HFFc6 (cell line): ENCODE measurements around the gene MARCHF10. TPM values are rescaled to one million over a fixed set of nuclear protein-coding genes. Genes with fewer than 3 reads are reported as not detected.

Experiments used
- DNase-seq: peaks from one replicate; pipeline ENCODE4 v3.0.0-alpha.2; 2018
- H3K27ac Mint-ChIP-seq: 2 replicates; pipeline ENCODE4 v1.8.0; 2020; ENCODE audit warnings: mild to moderate bottlenecking, mixed read lengths
- H3K27me3 Mint-ChIP-seq: 2 replicates; pipeline ENCODE4 v1.8.0; 2021; ENCODE audit warnings: mild to moderate bottlenecking, moderate library complexity, mixed read lengths; ENCODE audit not compliant: insufficient read depth
- H3K36me3 Mint-ChIP-seq: 2 replicates; pipeline ENCODE4 v1.8.0; 2021; ENCODE audit warnings: low read depth, mixed read lengths
- H3K4me1 Mint-ChIP-seq: 2 replicates; pipeline ENCODE4 v1.8.0; 2020; ENCODE audit warnings: low read depth, mixed read lengths
- H3K4me3 Mint-ChIP-seq: 2 replicates; pipeline ENCODE4 v1.8.0; 2020; ENCODE audit warnings: mild to moderate bottlenecking, moderate library complexity, mixed read lengths
- H3K9me3 Mint-ChIP-seq: 2 replicates; pipeline ENCODE4 v1.8.0; 2020; ENCODE audit warnings: mild to moderate bottlenecking, mixed read lengths
- long read RNA-seq: library from polyadenylated mRNA; unstranded; transcript quantifications from one replicate; pipeline ENCODE4 v2.0.0, GENCODE V29; 2019
- total RNA-seq, 6 experiments: library from RNA; stranded (reverse); fragmentation: NEBNext Ultra II Directional; extraction: Animal tissue kit (Norgen Biotek cat#: 25700); gene quantifications; 2 replicates in 1 of 6; 3 replicates in 5 of 6; pipeline ENCODE4 v1.2.3, GENCODE V29; 2021
- TF ChIP-seq, protein P1 (sequence below): fragments of 200-600 bp; sonication (generic); IDR thresholded peaks from 2 replicates; pipeline ENCODE4 v1.5.0; 2021; ENCODE audit warnings: antibody characterized with exemption, mild to moderate bottlenecking

Gene MARCHF10, protein sequence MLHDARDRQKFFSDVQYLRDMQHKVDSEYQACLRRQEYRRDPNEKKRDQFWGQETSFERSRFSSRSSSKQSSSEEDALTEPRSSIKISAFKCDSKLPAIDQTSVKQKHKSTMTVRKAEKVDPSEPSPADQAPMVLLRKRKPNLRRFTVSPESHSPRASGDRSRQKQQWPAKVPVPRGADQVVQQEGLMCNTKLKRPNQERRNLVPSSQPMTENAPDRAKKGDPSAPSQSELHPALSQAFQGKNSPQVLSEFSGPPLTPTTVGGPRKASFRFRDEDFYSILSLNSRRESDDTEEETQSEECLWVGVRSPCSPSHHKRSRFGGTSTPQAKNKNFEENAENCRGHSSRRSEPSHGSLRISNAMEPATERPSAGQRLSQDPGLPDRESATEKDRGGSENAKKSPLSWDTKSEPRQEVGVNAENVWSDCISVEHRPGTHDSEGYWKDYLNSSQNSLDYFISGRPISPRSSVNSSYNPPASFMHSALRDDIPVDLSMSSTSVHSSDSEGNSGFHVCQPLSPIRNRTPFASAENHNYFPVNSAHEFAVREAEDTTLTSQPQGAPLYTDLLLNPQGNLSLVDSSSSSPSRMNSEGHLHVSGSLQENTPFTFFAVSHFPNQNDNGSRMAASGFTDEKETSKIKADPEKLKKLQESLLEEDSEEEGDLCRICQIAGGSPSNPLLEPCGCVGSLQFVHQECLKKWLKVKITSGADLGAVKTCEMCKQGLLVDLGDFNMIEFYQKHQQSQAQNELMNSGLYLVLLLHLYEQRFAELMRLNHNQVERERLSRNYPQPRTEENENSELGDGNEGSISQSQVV
- total RNA-seq = 1 to 10 TPM in 2 of 6 experiments, under 1 TPM in 4; 0.46 to 1.5 (median 0.89) TPM
- long read RNA-seq, partial matches to known transcripts = 1 of 2 reads
- long read RNA-seq, other reads (novel, unspliced or antisense) = 0 of 2 reads

DNA sequence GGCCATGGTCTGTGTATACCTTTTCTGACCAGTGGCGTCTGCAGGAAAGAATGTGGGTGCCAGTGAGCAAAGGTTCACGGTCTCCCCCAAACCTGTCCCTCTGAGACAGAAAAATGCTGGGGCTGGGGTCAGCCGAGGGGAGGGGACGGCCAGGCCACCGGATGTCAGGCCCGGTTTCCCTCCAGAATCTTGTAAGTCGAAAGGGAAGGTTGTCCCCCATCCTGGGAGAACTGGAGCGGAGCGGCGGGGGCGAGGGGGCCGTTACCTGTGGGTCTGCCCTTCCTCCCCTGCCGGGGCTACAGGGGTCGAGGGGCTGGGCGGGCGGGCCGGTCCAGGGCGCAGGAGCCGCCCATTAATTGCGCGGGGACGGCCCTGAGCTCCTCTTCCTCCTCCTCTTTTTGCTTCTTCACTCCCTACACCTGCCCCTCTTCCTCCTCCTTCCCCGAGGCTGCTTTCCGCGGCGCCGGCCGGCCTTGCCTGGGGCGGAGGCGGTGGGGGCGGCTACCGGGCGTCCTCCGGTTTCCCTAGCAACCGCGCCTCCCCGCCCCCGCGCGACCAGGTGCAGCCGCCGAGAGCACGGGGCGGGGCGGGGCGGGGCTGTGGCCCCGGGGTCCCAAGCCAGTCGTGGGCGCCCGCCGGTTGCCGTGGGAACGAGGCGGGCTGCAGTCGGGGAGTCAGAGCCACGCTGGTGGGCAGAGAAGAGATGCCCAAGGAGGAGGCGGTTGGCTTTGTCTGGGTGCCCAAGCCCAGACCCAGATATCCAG lies at the start of gene MARCHF10:
MARCHF10 (minus strand) TSS at position 503 of the 764 bp plus-strand sequence. CDS start 6,579 bp downstream, outside the sequence.
- Mint-ChIP-seq H3K27ac (no peak within 1 kb of the TSS), H3K27me3 (peaks cover 4% of the 10 kb centered on the region; the same call in 1 of the 2 replicates), H3K4me3 (no peak within 1 kb of the TSS), H3K4me1 (peaks cover 50% of the 10 kb centered on the region), H3K36me3 (no peaks in the 10 kb centered on the region), H3K9me3 (no peaks in the 10 kb centered on the region)
- TF ChIP-seq, protein P1, sequence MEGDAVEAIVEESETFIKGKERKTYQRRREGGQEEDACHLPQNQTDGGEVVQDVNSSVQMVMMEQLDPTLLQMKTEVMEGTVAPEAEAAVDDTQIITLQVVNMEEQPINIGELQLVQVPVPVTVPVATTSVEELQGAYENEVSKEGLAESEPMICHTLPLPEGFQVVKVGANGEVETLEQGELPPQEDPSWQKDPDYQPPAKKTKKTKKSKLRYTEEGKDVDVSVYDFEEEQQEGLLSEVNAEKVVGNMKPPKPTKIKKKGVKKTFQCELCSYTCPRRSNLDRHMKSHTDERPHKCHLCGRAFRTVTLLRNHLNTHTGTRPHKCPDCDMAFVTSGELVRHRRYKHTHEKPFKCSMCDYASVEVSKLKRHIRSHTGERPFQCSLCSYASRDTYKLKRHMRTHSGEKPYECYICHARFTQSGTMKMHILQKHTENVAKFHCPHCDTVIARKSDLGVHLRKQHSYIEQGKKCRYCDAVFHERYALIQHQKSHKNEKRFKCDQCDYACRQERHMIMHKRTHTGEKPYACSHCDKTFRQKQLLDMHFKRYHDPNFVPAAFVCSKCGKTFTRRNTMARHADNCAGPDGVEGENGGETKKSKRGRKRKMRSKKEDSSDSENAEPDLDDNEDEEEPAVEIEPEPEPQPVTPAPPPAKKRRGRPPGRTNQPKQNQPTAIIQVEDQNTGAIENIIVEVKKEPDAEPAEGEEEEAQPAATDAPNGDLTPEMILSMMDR = no peak
- DNase-seq = no peak

DNA sequence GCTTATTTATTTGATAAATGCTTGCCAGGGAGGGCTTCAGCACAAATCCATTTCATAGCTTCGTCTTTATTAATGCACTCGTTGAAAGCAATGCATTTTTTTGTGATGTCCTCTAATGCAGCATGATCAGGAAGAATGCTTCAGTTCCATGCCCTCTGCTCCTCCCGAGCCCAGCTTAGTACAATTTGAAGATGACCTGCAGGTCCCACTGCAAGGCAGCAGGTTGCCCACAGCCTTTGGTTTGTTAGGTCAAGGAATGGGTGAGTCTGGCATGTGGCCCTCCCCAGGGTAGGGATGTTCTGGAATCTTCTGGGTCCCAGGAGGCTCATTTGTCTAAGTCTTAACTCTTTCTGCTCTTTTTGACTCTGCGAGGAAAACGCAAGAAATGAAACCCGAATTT lies 49.4 kb upstream of the MARCHF10 start:
- no peaks in the 10 kb centered on the region; the same call in 1 of the 2 replicates for H3K9me3 Mint-ChIP-seq
- H3K36me3 Mint-ChIP-seq = no peaks in the 10 kb centered on the region
- no peak overlapping the region for H3K4me3 Mint-ChIP-seq
- H3K27ac Mint-ChIP-seq = no peak overlapping the region
- TF ChIP-seq, protein P1 = no peak
- H3K27me3 Mint-ChIP-seq = peaks cover 8% of the 10 kb centered on the region
- peaks cover 13% of the 10 kb centered on the region for H3K4me1 Mint-ChIP-seq
- no peak for DNase-seq

DNA sequence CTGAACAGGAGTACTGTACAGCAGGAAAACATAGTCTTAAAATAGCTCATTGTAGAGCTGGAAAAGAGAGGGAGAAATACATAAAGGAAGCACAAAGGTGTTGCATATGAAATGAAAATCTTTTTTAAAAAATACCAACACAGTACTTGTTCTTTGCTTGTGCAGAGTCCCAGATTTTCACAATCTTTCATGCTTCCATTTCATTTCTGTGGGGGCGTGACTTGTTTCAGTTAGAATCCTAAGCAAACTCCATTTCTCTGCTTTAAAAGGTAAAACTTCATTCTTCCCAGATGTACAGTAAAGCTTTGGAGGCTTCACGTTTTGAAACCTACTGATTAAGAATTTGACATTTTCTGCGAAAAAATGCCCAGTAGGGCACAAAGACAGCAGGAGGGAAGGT lies 48.5 kb upstream of the MARCHF10 start:
- TF ChIP-seq, protein P1 = no peak
- peaks cover 13% of the 10 kb centered on the region for H3K4me1 Mint-ChIP-seq

DNA sequence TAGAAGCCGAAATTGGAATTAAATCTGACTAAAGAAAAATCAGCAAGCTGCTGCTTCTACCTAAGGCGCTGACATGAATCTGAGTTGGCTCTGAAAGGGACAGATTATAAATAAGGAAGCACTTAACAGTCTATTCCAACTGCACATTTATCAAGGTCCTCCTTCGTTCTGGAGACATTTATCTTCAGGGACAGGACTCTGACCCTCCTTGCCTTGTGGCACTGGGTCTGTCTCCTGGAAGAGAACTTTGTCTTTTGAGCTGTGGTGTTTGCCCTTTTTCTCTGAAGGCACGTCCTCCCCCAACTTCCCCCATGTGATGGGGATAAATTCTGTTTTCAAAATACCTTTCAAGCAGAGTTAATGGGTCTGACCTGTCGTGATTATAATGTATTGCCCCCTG lies 47.0 kb upstream of the MARCHF10 start:
- no peaks in the 10 kb centered on the region for H3K36me3 Mint-ChIP-seq
- H3K27ac Mint-ChIP-seq = no peak overlapping the region
- peaks cover 7% of the 10 kb centered on the region for H3K27me3 Mint-ChIP-seq

More for the DNA sequence above, 48.5 kb upstream of the MARCHF10 start:
- Mint-ChIP-seq H3K4me3 (no peak overlapping the region), H3K27me3 (peaks cover 7% of the 10 kb centered on the region), H3K27ac (no peak overlapping the region), H3K9me3 (no peaks in the 10 kb centered on the region; the same call in 1 of the 2 replicates), H3K36me3 (no peaks in the 10 kb centered on the region)
- no peak for DNase-seq

More for the DNA sequence above, 47.0 kb upstream of the MARCHF10 start:
- H3K4me1 Mint-ChIP-seq = peaks cover 13% of the 10 kb centered on the region
- no peak for DNase-seq
- no peaks in the 10 kb centered on the region; the same call in 1 of the 2 replicates for H3K9me3 Mint-ChIP-seq
- TF ChIP-seq, protein P1 = no peak
- no peak overlapping the region for H3K4me3 Mint-ChIP-seq
